GM18873 (cell line): ENCODE results near the gene CACNB2.

Experiments used
- ATAC-seq: cut with Tn5 transposase; IDR thresholded peaks from one replicate; pipeline ENCODE4 v1.9.1; 2021; ENCODE audit warnings: mild to moderate bottlenecking, moderate library complexity, moderate number of reproducible peaks; ENCODE audit not compliant: unreplicated experiment, low FRiP score

The CACNB2 gene

DNA sequence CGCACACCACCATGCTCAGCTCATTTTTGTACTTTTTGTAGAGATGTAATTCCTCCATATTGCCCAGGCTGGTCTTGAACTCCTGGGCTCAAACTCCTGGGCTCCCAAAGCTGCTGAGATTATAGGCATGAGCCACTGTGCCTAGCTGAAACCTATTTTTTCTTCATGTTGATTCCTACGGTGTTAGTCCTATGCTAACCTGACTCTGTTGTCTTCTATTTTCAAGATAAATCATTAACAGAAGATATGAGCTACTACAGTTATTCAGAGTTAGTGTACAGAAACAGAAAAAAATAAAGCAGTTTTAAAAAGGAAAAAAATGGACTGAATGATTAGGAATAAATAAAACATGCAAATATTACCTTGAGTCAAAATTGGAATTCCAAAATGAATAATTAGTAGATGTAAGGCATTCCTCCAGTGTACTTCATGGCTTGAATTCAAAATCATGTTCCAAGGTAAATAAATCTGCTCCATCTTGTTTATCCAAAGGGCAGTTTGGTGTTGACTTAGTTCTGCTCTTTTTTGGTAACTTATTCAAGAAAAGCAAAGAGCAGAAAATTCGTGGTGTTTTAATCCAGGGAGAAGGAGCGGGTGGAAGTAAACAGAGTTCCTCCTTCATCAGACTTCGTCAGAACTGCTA, 185.8 kb downstream of the CACNB2 start:
- ATAC-seq = no peak

DNA sequence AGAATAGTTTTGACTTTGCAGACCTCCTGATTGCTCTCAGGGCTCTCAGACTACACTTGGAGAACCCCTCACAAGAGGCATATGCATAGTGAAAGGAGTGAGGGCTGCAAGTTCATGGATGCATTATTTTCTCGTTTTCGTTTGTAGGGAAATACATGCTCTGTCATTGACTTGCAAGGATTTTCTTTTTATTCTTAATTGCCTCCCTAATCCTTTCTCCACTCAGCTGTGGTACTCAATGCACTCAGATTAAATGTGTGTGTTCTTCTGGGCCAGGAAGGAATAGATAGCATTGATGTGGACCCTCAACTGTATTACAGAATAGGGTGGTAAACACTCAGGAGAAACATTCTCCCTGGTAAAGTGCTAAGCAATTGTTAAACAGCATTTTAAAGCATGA, 188.7 kb downstream of the CACNB2 start:
- ATAC-seq = no peak

DNA sequence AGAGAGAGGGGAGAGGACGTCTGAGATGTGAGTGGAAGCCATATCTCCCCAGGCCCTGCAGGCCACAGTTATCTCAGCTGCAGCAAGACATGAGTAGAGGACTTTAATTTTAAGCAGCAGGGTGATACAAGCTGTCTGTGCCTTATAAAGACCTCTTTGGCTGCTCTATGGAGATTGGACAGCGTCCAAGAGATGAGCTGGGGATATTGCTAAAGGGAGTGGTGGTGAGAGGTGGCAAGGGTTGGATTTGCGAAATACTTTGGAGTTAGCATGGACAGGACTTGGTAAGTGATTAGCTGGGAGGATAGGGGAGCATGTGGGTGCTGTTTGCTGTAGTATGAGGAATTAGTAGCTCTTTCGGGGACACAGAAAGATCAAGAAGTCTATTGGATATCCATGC, 191.8 kb downstream of the CACNB2 start:
- no peak for ATAC-seq

DNA sequence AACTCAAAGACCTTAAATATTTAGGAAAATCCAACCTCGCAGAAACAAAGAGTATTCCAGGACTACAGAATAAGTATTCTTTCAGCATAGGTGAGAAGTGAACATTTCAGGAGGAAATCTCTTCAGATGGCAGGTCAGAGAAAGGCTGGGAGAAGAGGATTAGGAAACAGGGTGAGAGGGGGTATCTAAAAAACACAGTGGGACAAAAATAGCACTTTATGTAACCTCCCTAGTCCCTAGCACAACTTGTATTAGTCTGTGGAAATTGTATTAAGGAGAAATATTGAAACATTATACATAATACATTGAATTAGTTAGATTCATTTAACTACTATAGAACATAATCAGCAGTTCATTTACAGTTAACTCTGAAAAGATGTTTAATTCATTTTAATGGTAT, 192.3 kb downstream of the CACNB2 start:
- no peak for ATAC-seq

DNA sequence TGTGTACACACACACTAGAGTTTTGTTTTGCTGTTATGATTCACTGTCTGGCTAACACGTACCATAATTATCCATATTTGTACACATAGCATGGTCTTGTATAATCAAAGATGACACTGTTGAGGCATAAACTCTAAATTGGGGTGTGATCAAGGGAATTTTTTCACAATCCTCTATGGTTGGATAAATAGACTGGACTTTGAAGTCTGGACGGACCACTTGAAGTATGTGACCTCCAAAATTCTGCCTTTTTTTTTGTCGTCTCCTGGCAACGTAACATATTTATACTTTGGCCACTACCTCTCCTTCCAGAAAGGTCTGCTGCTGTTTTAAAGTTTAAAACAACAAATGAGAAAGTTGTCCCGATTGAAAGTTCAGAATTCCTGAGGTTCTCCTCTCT, 193.4 kb downstream of the CACNB2 start:
- ATAC-seq = no peak

DNA sequence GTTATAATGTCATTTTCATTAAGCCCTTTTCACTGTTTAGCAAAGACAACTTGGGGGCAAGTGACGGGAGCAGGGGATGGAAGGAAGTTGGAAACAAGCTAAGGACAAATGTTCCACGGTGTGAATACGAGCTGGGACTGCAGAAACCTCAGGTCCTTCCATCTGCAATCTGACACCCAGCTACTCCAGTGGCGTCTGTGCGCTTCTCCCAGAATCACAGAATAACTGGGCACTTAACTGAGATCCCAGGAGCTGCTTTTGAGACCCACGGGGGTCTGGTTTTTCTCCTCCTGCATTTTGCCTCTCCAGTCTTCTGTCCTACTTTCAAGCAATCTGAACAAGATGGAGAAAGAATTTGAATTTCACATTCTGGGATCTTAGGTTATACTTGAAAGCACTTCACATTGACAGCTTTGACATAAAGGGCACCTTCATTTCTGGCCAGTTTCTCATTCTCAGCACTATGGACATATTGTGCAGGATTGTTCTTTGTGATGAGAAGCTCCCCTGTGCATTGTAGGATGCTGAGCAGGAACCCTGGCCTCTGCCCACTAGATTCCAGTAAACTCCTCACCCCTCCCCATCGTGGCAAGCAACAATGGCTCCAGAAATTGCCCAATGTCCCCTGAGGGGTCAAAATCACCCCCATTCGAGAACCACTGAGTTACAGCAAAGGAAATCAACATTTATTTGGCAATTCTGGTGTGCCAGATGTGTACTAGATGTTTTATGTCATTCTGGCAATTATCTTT, 194.1 kb downstream of the CACNB2 start:
- no peak for ATAC-seq

DNA sequence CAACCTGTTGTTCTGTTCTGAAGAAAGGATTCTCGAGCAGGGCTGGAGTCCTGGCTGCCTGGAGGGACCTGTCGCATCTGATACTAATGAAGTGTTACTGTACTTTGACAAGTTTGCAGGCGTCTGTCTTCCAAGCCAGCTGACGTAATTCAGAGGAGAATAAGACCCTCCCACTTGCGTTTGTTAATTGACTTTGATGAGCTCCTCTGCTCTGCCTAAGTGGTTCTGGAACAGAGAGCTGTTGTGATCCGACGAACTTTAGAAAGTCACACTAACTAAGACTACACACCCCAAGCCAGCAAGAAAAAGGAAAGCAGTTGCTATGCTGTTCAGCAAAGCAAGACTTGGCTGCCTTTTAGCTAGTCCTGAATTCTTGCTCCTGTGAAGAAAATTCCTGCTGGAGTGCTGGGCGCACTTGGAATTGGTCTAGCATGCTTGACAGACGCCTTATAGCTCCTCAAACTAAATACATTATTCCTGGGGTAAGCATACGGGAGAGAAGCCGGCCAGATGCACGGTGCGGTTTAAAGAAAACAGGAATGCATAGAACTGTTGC, 200.3 kb downstream of the CACNB2 start:
- no peak for ATAC-seq

DNA sequence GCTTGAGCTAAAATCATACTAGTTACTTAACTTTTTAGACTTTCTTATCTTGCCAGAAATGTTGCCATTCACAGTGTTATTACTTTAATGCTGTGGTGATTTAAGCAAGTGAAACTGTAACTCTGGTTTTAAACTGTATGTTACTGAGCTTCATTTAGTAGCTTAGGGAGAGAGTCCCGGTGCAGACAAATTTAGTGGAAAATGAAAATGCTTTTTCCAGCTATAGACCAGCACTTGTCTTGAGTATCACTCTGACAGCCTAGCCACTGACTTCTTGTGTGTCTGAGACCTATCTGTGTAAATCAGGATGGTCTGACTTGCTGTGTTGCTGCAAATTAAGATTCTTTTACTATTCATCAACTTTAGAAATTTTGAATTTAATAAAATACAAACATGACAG, 200.8 kb downstream of the CACNB2 start:
- no peak for ATAC-seq

DNA sequence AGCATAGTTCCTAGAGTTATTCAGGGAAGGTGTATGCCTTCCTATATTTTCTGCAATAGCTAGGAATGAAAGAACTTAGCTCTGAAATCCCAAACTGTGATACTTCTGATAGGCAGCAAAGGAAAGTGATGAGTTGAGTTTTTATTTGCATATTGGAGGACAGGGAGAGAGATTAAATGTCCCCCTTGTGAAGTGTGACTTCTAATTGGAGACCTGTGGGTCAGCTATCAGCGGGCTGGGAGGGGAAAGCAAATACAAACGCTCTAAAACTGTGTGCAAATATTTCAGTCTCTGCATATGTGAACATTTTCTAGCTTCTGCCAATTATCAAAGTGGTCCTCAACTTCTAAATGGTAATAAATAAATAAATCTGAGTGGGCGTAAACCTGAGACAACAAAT, 203.3 kb downstream of the CACNB2 start:
- no peak for ATAC-seq

DNA sequence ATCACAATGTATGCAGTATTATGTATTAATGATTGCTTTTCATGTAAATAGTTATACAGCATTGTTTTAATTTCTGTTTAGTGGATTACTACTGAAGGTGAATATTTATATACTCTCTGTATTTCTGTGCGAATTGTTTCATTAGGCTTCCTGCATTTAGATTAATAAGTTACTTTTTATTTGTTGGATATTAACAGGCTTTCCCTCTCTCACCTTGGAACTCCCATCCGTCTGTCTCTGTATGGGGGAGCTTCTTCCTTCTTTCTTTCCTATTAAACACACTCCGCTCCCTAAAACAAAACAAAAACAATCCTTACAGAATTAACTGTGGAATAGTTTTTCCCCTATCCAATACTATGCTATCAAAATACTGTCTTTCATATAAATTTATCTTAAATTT, 205.1 kb downstream of the CACNB2 start:
- no peak for ATAC-seq

DNA sequence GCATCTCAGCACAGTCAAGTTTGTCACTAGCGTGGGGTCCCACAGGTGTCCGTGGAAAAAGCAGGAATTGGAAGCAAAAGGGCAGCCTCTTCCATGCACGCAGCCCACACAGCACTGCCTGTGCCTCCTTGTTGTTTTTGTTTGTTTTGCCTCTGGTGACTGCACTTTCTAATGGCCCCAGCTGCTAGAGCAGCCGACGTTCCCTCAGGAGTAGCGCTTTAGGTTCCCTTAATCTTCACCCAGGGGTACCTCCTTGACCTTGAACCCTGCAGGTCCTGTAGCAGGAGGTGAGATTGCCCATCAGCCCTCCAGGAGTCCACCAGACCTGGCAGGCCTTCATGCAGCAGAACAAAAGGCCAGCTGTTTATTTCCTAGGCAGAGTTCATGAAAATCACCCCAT, 210.1 kb downstream of the CACNB2 start:
- no peak for ATAC-seq

DNA sequence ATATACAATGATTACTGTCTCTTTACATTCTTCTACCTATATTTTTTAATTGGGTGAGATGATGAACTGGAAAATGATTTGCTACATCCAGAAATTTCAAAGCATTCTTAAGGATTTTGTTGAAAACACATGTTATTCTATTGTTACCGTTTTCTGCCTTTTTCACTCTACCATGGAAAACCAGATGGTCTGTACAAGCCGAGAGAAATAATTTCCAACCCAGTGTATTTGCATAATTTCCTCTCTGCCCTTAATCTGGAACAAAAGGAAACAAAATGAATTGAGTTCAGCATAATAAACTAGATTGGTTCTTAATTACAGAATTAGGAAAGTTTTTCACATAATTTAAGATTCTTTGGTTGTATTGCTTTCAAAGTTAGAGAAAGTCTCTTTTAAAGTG, 211.2 kb downstream of the CACNB2 start:
- no peak for ATAC-seq

DNA sequence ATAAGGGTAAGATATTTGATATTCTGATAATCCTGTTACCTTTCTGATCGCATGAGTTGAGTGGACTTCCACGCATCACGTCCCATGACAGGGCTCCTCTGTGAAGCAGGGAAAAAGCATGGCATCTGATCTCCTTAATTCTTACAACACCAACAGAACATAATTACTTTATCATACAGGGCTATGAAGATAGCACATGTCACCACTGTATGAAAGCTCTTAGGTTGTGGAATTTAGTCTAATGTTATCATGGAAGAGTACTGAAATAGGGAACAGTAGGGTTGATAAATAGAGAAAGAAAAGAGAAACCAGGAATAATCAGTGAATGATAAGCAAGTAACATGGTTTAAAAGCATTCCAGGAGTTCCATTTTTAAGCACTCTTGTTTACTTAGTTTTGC, 212.0 kb downstream of the CACNB2 start:
- ATAC-seq = no peak

DNA sequence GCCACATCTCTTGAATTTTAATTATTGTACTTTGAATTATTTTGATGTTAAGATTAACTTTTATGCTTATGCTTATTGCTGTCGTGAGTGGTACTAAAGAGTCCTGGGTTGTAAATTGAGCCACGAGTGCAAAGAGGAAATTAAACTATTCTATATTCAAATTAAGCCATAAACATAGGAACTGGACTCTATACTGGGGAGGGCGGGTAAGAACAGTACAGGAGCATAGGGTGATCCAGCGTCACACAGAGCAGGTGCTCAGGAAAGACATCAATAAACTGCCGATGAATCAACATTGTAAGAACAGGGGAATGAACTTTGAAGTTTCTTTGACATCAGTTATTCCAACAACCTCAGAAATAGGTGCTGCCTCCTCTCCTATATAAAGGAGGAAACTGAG, 219.6 kb downstream of the CACNB2 start:
- ATAC-seq = no peak

DNA sequence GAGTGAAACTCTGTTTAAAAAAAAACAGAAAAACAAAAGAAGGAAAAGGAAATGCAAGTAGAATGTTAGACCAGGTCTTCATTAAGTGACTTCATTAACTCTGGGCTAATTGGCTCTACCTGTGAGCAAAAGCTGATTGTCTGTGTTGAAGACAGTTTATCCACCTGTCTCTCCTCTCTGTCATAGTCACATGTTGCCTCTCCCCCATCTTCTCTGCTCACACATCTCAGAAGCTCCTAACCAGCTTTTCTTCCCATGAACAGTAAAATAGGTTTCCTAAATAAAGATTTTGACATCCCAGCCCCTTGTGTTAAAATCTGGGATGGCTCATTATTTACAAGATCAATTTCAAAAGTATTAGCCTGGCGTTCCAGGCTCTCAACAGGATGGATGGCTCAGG, 222.7 kb downstream of the CACNB2 start:
- no peak for ATAC-seq

DNA sequence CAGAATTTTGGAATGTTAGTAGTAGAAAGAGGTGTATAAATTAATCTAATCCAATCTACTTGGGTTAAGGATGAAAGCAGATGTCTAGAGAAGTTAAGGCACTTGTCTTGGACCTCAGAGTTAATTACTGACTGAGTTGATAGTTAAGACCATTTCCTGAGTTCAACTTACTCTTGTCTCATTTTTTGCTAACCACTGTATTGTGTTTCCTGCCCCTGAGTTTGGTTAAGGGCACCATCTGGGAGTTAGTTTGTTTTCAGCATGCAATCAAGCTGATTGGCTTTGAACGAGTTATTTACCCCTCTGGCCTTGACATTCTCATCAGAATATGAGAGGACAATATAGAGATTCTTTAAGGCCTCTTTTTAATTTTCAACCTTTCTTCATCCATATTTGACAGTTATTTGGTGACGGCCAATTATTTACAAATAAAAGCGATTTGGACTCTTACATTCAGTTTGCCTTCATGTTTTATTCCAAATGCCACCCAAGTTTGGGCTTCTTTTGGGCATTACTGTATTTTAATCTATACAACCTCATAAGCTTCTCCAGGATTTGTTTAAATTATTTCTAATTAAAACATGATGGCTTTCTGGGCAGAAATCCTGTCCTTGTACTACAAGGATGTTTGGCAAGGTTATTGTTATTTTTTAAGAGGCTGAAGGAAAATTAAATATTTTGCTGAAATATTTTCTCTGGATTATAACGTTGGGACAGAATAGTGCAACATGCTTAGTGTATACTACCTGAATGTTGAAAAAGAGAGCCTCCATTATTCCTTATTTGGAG, 225.0 kb downstream of the CACNB2 start:
- ATAC-seq = peak; percentile 92

DNA sequence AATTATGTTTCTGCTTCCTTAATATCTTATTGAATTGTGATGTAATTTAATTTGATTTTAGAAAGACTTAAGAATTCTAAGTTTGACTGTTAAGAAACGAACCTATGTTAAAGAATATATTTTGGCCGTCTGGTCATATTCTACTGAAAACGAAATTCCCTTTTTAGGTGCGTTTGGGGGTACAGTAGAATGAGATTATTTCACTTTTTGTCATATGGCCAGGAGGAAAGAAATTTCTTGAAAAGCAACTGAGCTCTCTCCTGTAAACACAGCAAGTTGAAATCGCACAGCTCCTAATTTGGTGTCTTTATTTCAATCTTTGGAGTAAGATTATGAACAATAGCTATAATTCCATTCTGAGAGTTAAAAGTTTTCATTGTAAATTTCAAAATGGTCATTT, 227.6 kb downstream of the CACNB2 start:
- no peak for ATAC-seq

DNA sequence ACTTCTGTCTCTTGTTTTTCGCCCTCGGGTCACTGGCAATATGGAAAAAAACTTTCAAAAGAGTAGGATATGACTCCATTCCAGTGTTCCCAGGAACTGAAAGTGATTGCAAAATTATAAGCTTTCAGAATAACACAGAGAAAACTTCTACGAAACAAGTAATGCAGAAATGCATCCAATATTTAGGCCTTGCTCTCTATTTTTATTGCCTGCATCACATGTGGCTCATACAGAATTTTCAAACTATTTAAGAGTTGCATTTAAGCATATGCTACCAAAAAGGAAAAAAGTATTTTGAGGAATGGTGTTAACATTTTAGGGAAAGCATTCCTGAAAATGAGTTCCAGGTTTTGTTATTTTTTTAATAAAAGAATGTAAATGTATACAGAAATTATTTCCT, 228.0 kb downstream of the CACNB2 start:
- no peak for ATAC-seq

DNA sequence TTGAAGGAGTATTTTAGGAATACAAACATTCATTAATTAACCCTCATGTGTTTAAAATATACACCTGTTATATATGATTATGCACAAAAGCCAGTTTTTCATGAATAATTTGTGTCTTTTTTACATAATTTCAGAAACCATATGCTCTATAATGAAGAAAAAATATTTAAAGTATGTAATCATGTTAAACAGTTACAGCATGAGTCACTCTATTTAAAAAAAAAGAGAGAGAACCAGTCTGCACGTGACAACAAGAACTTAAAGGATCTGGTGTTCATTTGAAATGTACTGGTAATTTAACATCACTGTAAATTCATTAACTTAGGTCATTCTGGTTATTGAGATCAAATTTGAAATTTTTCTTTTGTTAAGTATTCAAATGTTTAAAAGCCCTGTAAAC, 228.5 kb downstream of the CACNB2 start:
- no peak for ATAC-seq

DNA sequence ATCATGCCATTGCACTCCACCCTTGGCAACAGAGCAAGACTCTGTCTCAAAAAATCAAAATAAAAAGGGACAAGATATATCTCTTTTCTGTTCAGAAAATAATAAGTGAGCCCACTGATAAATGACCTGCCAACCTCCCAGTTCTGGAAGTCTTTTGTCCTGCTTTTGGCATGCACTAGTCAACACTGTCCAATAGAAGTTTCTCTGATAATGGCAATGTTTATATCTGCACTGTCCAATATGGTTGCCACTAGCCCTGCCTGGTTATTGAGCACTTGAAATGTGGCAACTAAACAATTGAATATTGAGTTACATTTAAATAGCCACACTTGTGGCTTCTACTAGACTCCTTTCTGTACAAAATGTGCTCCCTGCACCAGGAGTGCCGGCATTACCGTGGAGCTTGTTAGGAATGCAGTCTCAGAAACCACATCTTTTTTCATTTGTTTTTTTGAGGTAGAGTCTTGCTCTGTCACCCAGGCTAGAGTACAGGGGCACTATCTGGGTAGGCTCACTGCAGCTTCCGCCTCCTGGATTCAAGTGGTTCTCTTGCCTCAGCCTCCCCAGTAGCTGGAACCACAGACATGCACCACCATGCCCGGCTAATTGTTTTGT, 229.7 kb downstream of the CACNB2 start:
- ATAC-seq = no peak

DNA sequence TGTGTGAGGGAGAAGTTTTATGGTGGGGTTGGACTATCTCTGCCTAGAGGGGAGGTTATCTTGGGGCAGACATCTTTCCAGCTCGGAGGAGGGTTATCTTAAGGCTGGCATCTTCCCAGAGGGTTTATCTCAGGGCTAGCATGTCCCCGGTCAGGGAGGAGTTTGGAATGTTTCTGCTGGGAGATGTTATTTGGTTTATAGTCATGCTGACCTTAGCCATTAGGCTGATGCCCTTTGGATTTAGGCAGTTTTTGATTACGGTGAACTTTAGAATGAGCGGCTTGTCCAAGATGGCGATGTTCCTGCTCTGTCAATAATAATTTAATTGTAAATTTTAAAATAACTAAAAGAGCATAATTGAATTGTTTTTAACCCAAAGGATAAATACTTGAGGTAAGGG, 236.4 kb downstream of the CACNB2 start:
- no peak for ATAC-seq
